CD4-positive, alpha-beta T cell treated with Interleukin-15 for 1 hour (primary cell): ENCODE measurements around the gene CLIP4.
"Not testable (repeated sequence)": the region's sequence is repeated elsewhere in the genome, so short reads cannot be mapped to it uniquely, and the experiment has no call there.

Experiments used
- DNase-seq: peaks from one replicate; pipeline ENCODE4 v3.0.0-alpha.2; 2020

The CLIP4 gene

GRCh38 chr2:29105375-29105774 is 9.8 kb upstream of the CLIP4 start:
- DNase-seq = no peak

- no peak for DNase-seq
These were observed 9.0 kb upstream of the CLIP4 start for GRCh38 chr2:29106256-29106655.

- no peak for DNase-seq
These were observed 8.2 kb upstream of the CLIP4 start for GRCh38 chr2:29106980-29107388.

GRCh38 chr2:29107547-29107946 is 7.7 kb upstream of the CLIP4 start:
- not testable (repeated sequence) for DNase-seq

GRCh38 chr2:29108225-29108624 is 7.0 kb upstream of the CLIP4 start:
- DNase-seq = no peak

- no peak for DNase-seq
These were observed 6.0 kb upstream of the CLIP4 start for GRCh38 chr2:29109246-29109645.

GRCh38 chr2:29110916-29111535 is 4.2 kb upstream of the CLIP4 start:
- no peak for DNase-seq

GRCh38 chr2:29112379-29112778 is 2.8 kb upstream of the CLIP4 start:
- DNase-seq = no peak

GRCh38 chr2:29113027-29113686 is 2.1 kb upstream of the CLIP4 start:
- DNase-seq = no peak

GRCh38 chr2:29113891-29114321 is 1.3 kb upstream of the CLIP4 start:
- DNase-seq = peak; percentile 79

GRCh38 chr2:29114586-29114945 is 649 bp upstream of the CLIP4 start:
- no peak for DNase-seq

- peak; percentile 71 for DNase-seq
These were observed 874 bp downstream of the CLIP4 start for GRCh38 chr2:29115797-29116781.

GRCh38 chr2:29117636-29118303 is 2.6 kb downstream of the CLIP4 start:
- no peak for DNase-seq

GRCh38 chr2:29119211-29119610 is 4.0 kb downstream of the CLIP4 start:
- no peak for DNase-seq

- no peak for DNase-seq
These were observed 5.6 kb downstream of the CLIP4 start for GRCh38 chr2:29120846-29121245.

- DNase-seq = no peak
These were observed 8.6 kb downstream of the CLIP4 start for GRCh38 chr2:29123617-29124349.

- DNase-seq = no peak
These were observed 9.3 kb downstream of the CLIP4 start for GRCh38 chr2:29124504-29124903.

GRCh38 chr2:29129586-29130281 is 14.5 kb downstream of the CLIP4 start:
- no peak for DNase-seq

GRCh38 chr2:29130295-29130694 is 15.1 kb downstream of the CLIP4 start:
- DNase-seq = no peak

GRCh38 chr2:29134933-29135332 is 19.7 kb downstream of the CLIP4 start:
- no peak for DNase-seq

- no peak for DNase-seq
These were observed 23.9 kb downstream of the CLIP4 start for GRCh38 chr2:29139152-29139551.

GRCh38 chr2:29139731-29140130 is 24.5 kb downstream of the CLIP4 start:
- no peak for DNase-seq
